GM12872 (cell line): ENCODE measurements around the gene DNAAF1.
A peak's percentile ranks its signal among the peaks of the same experiment; 100 is the strongest.

Experiments used
- CTCF ChIP-seq: IDR thresholded peaks from 3 replicates; pipeline ENCODE4 v1.5.1; 2011; ENCODE audit warnings: low read depth, mild to moderate bottlenecking, low read length, moderate library complexity; ENCODE audit not compliant: insufficient read depth

The DNAAF1 gene

GRCh38 chr16:84155226-84155625 is 10.1 kb downstream of the DNAAF1 start:
- TF ChIP-seq CTCF = no peak

- TF ChIP-seq CTCF = no peak
These were observed 10.7 kb downstream of the DNAAF1 start for GRCh38 chr16:84155771-84156170.

DNA sequence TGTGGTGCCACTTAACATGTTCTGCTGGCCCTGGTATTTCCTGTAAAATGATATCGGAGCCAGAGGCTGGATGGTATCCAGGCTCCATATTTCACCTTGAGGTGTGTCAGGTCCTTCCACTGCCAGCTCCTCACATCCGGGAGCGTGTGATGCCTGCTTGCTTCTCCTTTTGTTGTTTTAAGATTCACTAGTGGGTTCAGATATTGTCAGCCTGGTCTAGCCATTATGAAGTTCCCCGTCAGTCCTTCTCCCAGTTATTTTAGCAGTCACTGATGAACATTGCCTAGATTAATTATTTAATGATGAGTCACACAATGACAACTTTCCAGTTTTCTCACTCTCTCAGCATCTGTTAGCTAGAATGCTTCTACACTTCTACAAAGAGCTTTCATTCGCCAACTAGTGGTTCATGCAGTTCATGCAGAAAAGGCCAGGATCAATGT is 11.3 kb downstream of the DNAAF1 start:
- 0 out of 3 replicates have a peak, but pooled peaks have one; percentile 25 for TF ChIP-seq CTCF

DNA sequence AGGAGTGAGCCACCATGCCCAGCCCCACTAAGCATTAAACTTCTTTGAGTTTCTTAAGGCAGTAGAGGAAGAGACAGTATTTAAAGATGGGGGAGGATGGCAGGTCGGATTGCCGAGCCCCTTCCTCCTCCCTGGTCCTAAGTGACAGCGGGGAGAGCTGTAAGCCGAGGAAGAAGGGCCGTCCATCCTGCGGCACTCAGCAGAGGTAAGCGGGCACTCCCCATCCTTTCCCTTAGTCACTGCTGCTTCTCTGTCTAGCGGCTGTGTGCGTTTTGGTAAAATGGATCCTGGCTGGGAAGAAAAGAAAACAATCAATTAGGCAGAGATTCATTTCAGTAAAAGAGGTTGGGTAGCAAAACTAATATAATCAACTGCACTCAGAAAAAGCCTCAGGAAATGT is 13.9 kb downstream of the DNAAF1 start:
- no peak for TF ChIP-seq CTCF

DNA sequence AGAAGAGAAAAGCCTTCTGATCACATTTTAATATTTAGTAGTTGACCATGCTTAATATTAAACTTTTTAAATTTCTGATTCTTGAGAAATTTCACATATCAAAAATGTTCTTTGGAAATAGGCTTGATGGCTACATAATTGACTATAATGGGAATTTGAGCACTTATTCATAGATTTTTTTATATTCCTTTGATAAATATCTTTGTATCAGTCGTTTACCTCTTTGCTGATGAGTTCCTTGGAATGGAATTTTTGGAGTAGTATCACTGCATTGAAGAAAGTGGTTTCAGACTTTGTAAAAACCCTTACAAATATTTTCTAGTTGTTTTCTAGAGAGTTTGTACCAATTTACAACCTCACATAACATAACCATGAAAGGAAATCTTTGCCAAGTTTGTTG is 14.7 kb downstream of the DNAAF1 start:
- TF ChIP-seq CTCF = no peak

- TF ChIP-seq CTCF = no peak
These were observed 15.9 kb downstream of the DNAAF1 start for GRCh38 chr16:84161037-84161436.

- TF ChIP-seq CTCF = no peak
These were observed 16.7 kb downstream of the DNAAF1 start for GRCh38 chr16:84161801-84162200.

GRCh38 chr16:84165746-84166145 is 20.6 kb downstream of the DNAAF1 start:
- TF ChIP-seq CTCF = no peak
